Calu3 (cell line): ENCODE data around the gene HAVCR2. TPM values are rescaled to one million over a fixed set of nuclear protein-coding genes. Genes with fewer than 3 reads are reported as not detected.

Experiments used
- BruUV-seq: library from RNA; stranded (reverse); fragments of 400-500 nt; replicated peaks from 2 replicates; lab custom pipeline; 2021; lab: Mats Ljungman, UMichigan
- CTCF ChIA-PET: fragments of 300-600 bp; sonication (Branson Sonifier 250); formaldehyde crosslinking; loops from one replicate; lab custom pipeline; 2022; ENCODE audit warnings: antibody characterized with exemption; lab: Charles Lee
- DNase-seq: peaks from one replicate; pipeline ENCODE4 v3.0.0; 2022
- H3K27ac Mint-ChIP-seq: one replicate; pipeline ENCODE4 v1.8.0; 2022; ENCODE audit warnings: mixed read lengths; ENCODE audit not compliant: unreplicated experiment
- H3K27me3 Mint-ChIP-seq: one replicate; pipeline ENCODE4 v1.8.0; 2022; ENCODE audit warnings: mixed read lengths; ENCODE audit not compliant: unreplicated experiment
- H3K36me3 Mint-ChIP-seq: one replicate; pipeline ENCODE4 v1.8.0; 2022; ENCODE audit warnings: mild to moderate bottlenecking, moderate library complexity, mixed read lengths; ENCODE audit not compliant: insufficient read depth, unreplicated experiment
- H3K4me1 Mint-ChIP-seq: one replicate; pipeline ENCODE4 v1.8.0; 2022; ENCODE audit warnings: mild to moderate bottlenecking, low read depth, mixed read lengths; ENCODE audit not compliant: unreplicated experiment
- H3K4me3 Mint-ChIP-seq: one replicate; pipeline ENCODE4 v1.8.0; 2022; ENCODE audit warnings: mild to moderate bottlenecking, low read depth, moderate library complexity, mixed read lengths; ENCODE audit not compliant: unreplicated experiment
- H3K9me3 Mint-ChIP-seq: one replicate; pipeline ENCODE4 v1.8.0; 2022; ENCODE audit warnings: low read depth, mixed read lengths; ENCODE audit not compliant: unreplicated experiment
- intact Hi-C: fragments of 100-400 bp; cut with micrococcal nuclease; formaldehyde crosslinking; loops from one replicate; pipeline ENCODE4 v1.10.0; 2022; ENCODE audit not compliant: unreplicated experiment
- total RNA-seq: library from RNA; stranded (reverse); gene quantifications from 2 replicates; pipeline ENCODE4 v1.2.3, GENCODE V29; 2022
- TF ChIP-seq, protein P1 (sequence below): fragments of 200-600 bp; IDR thresholded peaks from one replicate; pipeline ENCODE4 v1.8.0; 2022; ENCODE audit warnings: antibody characterized with exemption; ENCODE audit not compliant: unreplicated experiment

The HAVCR2 gene
- total RNA-seq, 1 experiment from 2014 or later, result 0.19 TPM

DNA sequence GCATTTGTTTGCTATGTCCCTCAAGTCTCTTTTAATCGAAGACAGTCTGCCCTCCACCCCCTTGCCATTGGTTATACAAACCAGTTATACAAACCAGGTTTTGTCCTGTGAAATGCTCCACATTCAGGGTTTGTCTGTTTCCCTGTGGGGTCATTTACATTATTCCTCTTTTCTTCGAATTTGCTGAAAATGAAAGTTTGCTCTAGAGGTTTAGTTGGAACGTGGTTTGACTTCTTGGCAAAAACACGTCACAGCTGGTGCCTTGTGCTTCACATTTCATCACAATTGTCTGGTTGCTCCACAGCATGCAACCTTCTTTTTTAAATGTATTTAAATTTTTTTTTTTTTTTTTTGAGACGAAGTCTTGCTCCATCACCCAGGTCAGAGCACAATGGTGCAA, 4.2 kb upstream of the HAVCR2 start:
- CTCF ChIA-PET, result interaction anchor here (0.6 kb wide), 1 partner anchor 321 kb away, joined by 4 read pairs; no protein-coding TSS in a partner anchor
- peaks cover 17% of the 10 kb centered on the region for H3K4me1 Mint-ChIP-seq
- no peaks in the 10 kb centered on the region for H3K9me3 Mint-ChIP-seq
- no peak overlapping the region for H3K27ac Mint-ChIP-seq
- BruUV-seq, result no TSS peak
- H3K27me3 Mint-ChIP-seq, result no peaks in the 10 kb centered on the region
- intact Hi-C loops, result no loop called here
- no peaks in the 10 kb centered on the region for H3K36me3 Mint-ChIP-seq
- TF ChIP-seq, protein P1, sequence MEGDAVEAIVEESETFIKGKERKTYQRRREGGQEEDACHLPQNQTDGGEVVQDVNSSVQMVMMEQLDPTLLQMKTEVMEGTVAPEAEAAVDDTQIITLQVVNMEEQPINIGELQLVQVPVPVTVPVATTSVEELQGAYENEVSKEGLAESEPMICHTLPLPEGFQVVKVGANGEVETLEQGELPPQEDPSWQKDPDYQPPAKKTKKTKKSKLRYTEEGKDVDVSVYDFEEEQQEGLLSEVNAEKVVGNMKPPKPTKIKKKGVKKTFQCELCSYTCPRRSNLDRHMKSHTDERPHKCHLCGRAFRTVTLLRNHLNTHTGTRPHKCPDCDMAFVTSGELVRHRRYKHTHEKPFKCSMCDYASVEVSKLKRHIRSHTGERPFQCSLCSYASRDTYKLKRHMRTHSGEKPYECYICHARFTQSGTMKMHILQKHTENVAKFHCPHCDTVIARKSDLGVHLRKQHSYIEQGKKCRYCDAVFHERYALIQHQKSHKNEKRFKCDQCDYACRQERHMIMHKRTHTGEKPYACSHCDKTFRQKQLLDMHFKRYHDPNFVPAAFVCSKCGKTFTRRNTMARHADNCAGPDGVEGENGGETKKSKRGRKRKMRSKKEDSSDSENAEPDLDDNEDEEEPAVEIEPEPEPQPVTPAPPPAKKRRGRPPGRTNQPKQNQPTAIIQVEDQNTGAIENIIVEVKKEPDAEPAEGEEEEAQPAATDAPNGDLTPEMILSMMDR, result no peak
- DNase-seq, result no peak
- no peak overlapping the region for H3K4me3 Mint-ChIP-seq

DNA sequence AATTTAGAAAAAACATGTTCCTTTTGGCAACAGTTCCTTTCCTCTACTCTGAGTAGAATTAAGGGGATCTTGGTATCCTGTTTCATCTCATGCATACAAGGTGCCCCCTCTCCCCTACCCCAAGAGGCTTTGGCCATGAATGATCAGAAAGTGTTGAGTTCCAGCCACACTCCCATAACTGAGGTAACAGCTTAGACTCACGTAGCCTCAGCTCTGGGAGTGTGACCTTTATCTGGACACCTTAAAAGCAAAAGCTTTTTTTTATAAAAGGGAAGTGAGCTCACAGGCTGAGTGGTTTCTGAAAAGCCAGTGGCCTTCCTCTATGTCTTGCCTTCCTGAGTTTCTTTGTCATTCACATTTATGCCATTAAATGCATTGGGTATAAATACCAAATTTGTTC, 900 bp upstream of the HAVCR2 start:
- no peaks in the 10 kb centered on the region for H3K27me3 Mint-ChIP-seq
- H3K36me3 Mint-ChIP-seq, result no peaks in the 10 kb centered on the region
- peaks cover 27% of the 10 kb centered on the region for H3K4me1 Mint-ChIP-seq
- TF ChIP-seq, protein P1, result no peak
- BruUV-seq, result no TSS peak
- H3K9me3 Mint-ChIP-seq, result no peaks in the 10 kb centered on the region
- H3K27ac Mint-ChIP-seq, result no peak overlapping the region
- CTCF ChIA-PET, result no interaction called here
- no peak overlapping the region for H3K4me3 Mint-ChIP-seq
- DNase-seq, result no peak
- intact Hi-C loops, result no loop called here

DNA sequence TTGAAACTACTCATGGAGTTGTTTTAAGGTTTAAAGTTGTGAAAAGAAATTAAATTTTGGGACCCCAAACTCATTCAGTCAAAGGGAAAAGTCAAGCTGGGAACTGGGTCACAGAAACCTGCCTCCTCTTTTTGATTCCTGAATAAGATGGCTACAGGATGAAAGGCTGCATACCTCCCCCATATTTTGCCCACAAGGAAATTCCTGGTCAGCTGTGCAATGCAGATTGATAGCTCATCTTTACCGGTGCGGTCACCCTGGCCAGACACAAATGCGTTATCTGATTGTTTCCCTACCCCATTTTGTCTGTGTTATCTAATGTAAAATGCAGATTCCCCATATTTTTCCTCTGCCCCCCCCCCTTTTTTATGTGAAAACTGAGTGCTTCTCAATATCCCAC, 1.3 kb downstream of the HAVCR2 start:
- H3K27me3 Mint-ChIP-seq, result no peaks in the 10 kb centered on the region
- CTCF ChIA-PET, result interaction anchor here (0.8 kb wide), 1 partner anchor 12 kb away, joined by 3 read pairs; no protein-coding TSS in a partner anchor
- H3K36me3 Mint-ChIP-seq, result no peaks in the 10 kb centered on the region
- no peaks in the 10 kb centered on the region for H3K9me3 Mint-ChIP-seq
- BruUV-seq, result no TSS peak
- H3K4me1 Mint-ChIP-seq, result peaks cover 23% of the 10 kb centered on the region
- no peak overlapping the region for H3K4me3 Mint-ChIP-seq
- TF ChIP-seq, protein P1, result no peak
- intact Hi-C loops, result no loop called here
- no peak for DNase-seq
- no peak overlapping the region for H3K27ac Mint-ChIP-seq

DNA sequence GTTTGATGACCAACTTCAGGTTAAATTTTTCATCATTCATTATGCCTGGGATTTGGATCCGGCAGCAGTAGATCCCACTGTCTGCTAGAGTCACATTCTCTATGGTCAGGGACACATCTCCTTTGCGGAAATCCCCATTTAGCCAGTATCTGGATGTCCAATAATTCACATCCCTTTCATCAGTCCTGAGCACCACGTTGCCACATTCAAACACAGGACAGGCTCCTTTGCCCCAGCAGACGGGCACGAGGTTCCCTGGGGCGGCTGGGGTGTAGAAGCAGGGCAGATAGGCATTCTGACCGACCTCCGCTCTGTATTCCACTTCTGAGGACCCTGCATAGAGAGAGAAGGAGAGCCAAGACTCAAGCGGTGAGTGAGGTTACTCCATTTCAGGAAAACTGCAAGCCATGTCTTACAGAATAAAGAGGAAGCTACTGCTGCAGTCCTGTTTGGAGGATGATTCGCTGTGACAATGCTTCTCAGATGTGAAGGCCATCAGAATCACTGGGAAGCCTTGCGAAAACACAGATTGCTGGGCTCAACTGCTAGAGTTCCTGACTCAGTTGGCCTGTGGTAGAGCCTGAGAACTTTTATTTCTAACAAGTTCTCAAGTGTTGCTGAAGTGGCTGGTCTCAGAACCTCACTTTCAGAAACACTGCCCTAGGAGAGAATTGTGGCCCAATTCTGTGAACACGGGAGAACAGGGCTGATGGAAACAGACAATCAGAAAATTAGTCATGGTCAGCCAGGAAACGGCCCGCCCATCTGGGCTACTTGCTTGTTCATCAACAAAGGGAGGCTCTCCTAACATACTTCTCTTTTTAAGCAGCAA, 2.0 kb downstream of the HAVCR2 start:
- peaks cover 23% of the 10 kb centered on the region for H3K4me1 Mint-ChIP-seq
- H3K36me3 Mint-ChIP-seq, result no peaks in the 10 kb centered on the region
- TF ChIP-seq, protein P1, result no peak
- no peak for DNase-seq
- H3K27ac Mint-ChIP-seq, result no peak overlapping the region
- no peak overlapping the region for H3K4me3 Mint-ChIP-seq
- CTCF ChIA-PET, result interaction anchor here (0.8 kb wide), 1 partner anchor 11 kb away, joined by 3 read pairs; no protein-coding TSS in a partner anchor
- no peaks in the 10 kb centered on the region for H3K27me3 Mint-ChIP-seq
- no peaks in the 10 kb centered on the region for H3K9me3 Mint-ChIP-seq
- BruUV-seq, result no TSS peak
- intact Hi-C loops, result no loop called here
